UCSD-AML1 (cell line): ENCODE measurements around the gene HCRT.
"Not testable (repeated sequence)": the region's sequence is repeated elsewhere in the genome, so short reads cannot be mapped to it uniquely, and the experiment has no call there.

Experiments used
- DNase-seq: peaks from one replicate; lab custom pipeline; 2025; ENCODE audit not compliant: unreplicated experiment; lab: John Stamatoyannopoulos, UW

HCRT gene

GRCh38 chr17:42184713-42185620, at the start of gene HCRT:
TSS of gene HCRT (minus strand) at chr17:42185452. CDS start at chr17:42185365, 87 bp downstream.
- no peak for DNase-seq

GRCh38 chr17:42233994-42234393, 48.7 kb upstream of the HCRT start:
- no peak for DNase-seq

GRCh38 chr17:42233156-42233555, 47.9 kb upstream of the HCRT start:
- DNase-seq, result no peak

GRCh38 chr17:42230225-42230624, 45.0 kb upstream of the HCRT start:
- DNase-seq, result no peak

- no peak for DNase-seq
Observed at GRCh38 chr17:42227849-42228700, 42.8 kb upstream of the HCRT start.

- DNase-seq, result no peak
Observed at GRCh38 chr17:42225646-42226045, 40.4 kb upstream of the HCRT start.

GRCh38 chr17:42224651-42225050, 39.4 kb upstream of the HCRT start:
- no peak for DNase-seq

- peak; percentile 60 for DNase-seq
Observed at GRCh38 chr17:42221886-42222745, 36.9 kb upstream of the HCRT start.

GRCh38 chr17:42219280-42219679, 34.0 kb upstream of the HCRT start:
- not testable (repeated sequence) for DNase-seq

- DNase-seq, result no peak
Observed at GRCh38 chr17:42214156-42214555, 28.9 kb upstream of the HCRT start.

GRCh38 chr17:42212382-42212781, 27.1 kb upstream of the HCRT start:
- no peak for DNase-seq

- not testable (repeated sequence) for DNase-seq
Observed at GRCh38 chr17:42211921-42212341, 26.7 kb upstream of the HCRT start.

- DNase-seq, result no peak
Observed at GRCh38 chr17:42210046-42210445, 24.8 kb upstream of the HCRT start.

GRCh38 chr17:42206153-42206612, 20.9 kb upstream of the HCRT start:
- DNase-seq, result not testable (repeated sequence)

- DNase-seq, result no peak
Observed at GRCh38 chr17:42203354-42203753, 18.1 kb upstream of the HCRT start.

GRCh38 chr17:42202696-42203095, 17.4 kb upstream of the HCRT start:
- no peak for DNase-seq

- no peak for DNase-seq
Observed at GRCh38 chr17:42202159-42202558, 16.9 kb upstream of the HCRT start.

GRCh38 chr17:42201458-42201772, 16.2 kb upstream of the HCRT start:
- no peak for DNase-seq

- DNase-seq, result peak; percentile 30
Observed at GRCh38 chr17:42200706-42201457, 15.6 kb upstream of the HCRT start.

- DNase-seq, result no peak
Observed at GRCh38 chr17:42199416-42200011, 14.3 kb upstream of the HCRT start.
